Mesodermal cell (in vitro differentiated cells): ENCODE results near the gene PAPSS1.
"Not testable (repeated sequence)": the region's sequence is repeated elsewhere in the genome, so short reads cannot be mapped to it uniquely, and the experiment has no call there.

ENCODE experiments used
- H3K27ac ChIP-seq: 2 replicates; pipeline ENCODE4 v1.7.0; 2013; ENCODE audit warnings: mild to moderate bottlenecking, low read depth, low read length, moderate library complexity; ENCODE audit not compliant: severe bottlenecking
- H3K36me3 ChIP-seq: 2 replicates; pipeline ENCODE4 v1.7.1; 2013; ENCODE audit warnings: mild to moderate bottlenecking, low read length, moderate library complexity; ENCODE audit not compliant: control insufficient read depth, insufficient read depth
- H3K4me1 ChIP-seq: one replicate; pipeline ENCODE4 v1.7.1; 2013; ENCODE audit warnings: mild to moderate bottlenecking, low read length; ENCODE audit not compliant: insufficient read depth, control insufficient read depth, poor library complexity, severe bottlenecking
- H3K4me3 ChIP-seq: 2 replicates; pipeline ENCODE4 v1.7.0; 2013; ENCODE audit warnings: low read length, control low read depth, mild to moderate bottlenecking; ENCODE audit not compliant: insufficient read depth, poor library complexity, severe bottlenecking; ENCODE audit errors: extremely low read depth
- H3K9me3 ChIP-seq: 2 replicates; pipeline ENCODE4 v1.7.1; 2013; ENCODE audit warnings: mild to moderate bottlenecking, low read length, moderate library complexity; ENCODE audit not compliant: control insufficient read depth
- WGBS, 2 experiments: methylation state at CpG; one replicate each; pipeline ENCODE4 v1.1.5; 2013; ENCODE audit warnings: missing lambda C conversion rate in 2 of 2; ENCODE audit not compliant: insufficient coverage in 2 of 2; 5-methylcytosine and 5-hydroxymethylcytosine counted together

The PAPSS1 gene

GRCh38 chr4:107742791-107743190 is 22.8 kb upstream of the PAPSS1 start:
- 100% methylated on average over 1 of the region's 1 CpG; no CpG with 5 or more reads in 1 of the 2 experiments for WGBS, 2 experiments
- no peaks in the 10 kb centered on the region for H3K9me3 ChIP-seq
- no peaks in the 10 kb centered on the region for H3K36me3 ChIP-seq
- no peak overlapping the region for H3K27ac ChIP-seq
- no peaks in the 10 kb centered on the region for H3K4me1 ChIP-seq
- no peak overlapping the region for H3K4me3 ChIP-seq

DNA sequence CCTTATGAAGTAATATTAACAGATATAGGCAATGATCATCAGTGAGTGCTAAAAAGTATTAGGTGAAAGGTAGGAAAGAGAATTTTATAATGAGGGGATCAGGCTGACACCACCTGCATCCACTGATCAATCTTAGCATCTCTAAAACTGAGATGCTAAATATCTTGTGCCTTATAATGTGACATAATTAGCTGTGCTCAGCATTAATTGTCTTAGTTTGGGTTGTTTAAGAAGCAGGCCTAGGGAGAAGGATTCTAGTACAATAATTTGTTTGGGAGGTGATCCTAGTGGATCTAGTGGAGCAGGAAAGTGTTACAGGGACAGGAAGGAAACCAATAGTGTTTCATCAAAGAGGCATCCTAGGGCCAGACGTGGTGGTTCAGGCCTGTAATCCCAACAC is 22.2 kb upstream of the PAPSS1 start:
- Histone ChIP-seq H3K4me3 (no peak overlapping the region), H3K27ac (no peak overlapping the region)
- WGBS, 2 experiments = 83 to 100% methylated on average over 1 of the region's 1 CpG

DNA sequence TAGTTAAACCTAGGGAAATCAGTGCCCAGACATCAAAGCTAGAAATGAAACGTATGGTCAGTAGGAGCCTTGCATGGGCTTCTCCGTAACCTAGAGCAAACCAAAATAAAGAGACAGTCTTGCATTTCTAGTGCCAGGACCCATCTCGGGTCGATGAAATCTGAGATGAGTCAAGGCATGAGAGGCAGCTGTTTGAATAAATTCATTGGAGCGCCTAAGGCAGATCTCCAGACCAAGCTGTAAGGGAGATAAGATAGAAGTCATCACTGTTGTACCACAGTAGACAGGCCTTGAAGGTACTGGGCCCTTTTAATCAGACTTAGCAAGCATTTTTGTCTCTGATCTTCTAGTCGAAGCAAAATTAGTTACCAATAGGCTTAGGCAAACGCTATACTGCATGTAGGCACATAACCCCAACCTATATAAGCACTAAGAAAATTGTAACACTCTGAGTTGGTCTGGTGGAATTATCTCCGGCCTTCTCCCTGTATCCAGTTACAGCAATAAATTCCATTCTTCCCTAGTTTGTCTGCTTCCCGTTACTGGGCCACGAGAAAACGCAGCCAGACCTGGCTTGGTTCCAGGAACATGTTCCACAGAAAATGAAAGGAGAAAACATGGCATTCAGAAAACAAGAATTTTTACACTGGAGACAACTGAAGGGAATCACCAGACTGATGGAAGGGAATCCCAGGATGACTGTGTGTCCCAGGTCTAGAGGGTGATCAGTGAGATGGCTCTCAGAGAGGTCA is 21.1 kb upstream of the PAPSS1 start:
- Histone ChIP-seq H3K27ac (peak overlapping the region; percentile 60), H3K36me3 (no peaks in the 10 kb centered on the region), H3K4me1 (no peaks in the 10 kb centered on the region), H3K4me3 (no peak overlapping the region), H3K9me3 (no peaks in the 10 kb centered on the region)
- WGBS, 2 experiments = 89 to 96% methylated on average over 8 to 11 of the region's 11 CpGs

More for the DNA sequence above, 22.2 kb upstream of the PAPSS1 start:
- H3K9me3 ChIP-seq = no peaks in the 10 kb centered on the region
- no peaks in the 10 kb centered on the region for H3K36me3 ChIP-seq
- H3K4me1 ChIP-seq = no peaks in the 10 kb centered on the region

GRCh38 chr4:107740381-107740780 is 20.3 kb upstream of the PAPSS1 start:
- no peaks in the 10 kb centered on the region for H3K36me3 ChIP-seq
- WGBS, 2 experiments = 58 to 77% methylated on average over 2 to 3 of the region's 3 CpGs
- H3K4me3 ChIP-seq = no peak overlapping the region
- H3K27ac ChIP-seq = peak overlapping the region; percentile 60
- no peaks in the 10 kb centered on the region for H3K4me1 ChIP-seq
- H3K9me3 ChIP-seq = no peaks in the 10 kb centered on the region

DNA sequence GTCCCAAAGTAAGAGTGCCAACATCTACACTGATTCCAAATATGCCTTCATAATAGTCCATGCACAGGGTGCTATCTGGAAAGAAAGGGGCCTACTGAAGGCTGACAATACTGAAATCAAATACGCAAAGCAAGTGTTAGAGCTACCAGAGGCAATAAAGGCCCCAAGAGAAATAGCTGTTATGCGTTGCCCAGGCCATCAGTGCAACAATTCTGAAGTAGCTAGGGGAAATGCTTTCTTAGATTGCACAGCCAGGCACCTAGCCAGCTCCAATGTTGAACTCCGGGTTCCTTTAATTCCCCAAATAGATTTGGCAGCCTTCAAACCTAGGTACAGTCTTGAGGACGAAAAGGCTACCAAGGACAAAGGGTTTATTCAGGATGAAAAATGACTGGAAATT is 17.4 kb upstream of the PAPSS1 start:
- H3K4me3 ChIP-seq = no peak overlapping the region
- H3K9me3 ChIP-seq = no peaks in the 10 kb centered on the region
- no peak overlapping the region for H3K27ac ChIP-seq
- no peaks in the 10 kb centered on the region for H3K4me1 ChIP-seq
- no peaks in the 10 kb centered on the region for H3K36me3 ChIP-seq
- WGBS, 2 experiments = 91 to 92% methylated on average over 3 of the region's 4 CpGs

DNA sequence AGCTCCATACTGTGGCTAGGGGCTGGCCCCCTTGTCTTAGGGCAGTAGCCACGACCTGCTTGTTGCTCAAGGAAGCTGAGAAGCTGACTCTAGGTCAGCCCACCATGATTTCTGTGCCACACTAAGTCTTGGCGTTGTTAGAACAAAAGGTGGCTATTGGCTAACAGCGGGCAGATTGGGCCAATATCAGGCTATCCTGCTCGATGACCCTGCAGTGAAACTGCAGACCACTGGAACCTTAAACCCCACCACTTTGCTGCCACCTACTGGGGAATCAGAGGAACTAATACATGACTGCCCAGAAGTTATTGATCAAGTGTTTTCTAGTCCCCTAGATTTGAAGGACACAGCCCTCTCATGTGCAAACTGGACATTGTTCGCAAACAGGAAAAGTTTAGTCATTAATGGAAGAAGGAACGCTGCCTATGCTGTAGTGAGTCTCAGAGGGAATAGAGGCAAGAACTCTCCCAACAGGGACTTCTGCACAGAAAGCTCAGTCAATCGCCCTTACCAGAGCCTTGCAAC is 17.0 kb upstream of the PAPSS1 start:
- 37 to 75% methylated on average over 4 to 5 of the region's 7 CpGs for WGBS, 2 experiments
- Histone ChIP-seq H3K9me3 (no peaks in the 10 kb centered on the region), H3K36me3 (no peaks in the 10 kb centered on the region), H3K27ac (no peak overlapping the region), H3K4me3 (no peak overlapping the region), H3K4me1 (no peaks in the 10 kb centered on the region)

GRCh38 chr4:107736037-107736436 is 16.0 kb upstream of the PAPSS1 start:
- 93 to 100% methylated on average over 1 to 3 of the region's 3 CpGs for WGBS, 2 experiments

GRCh38 chr4:107734120-107734519 is 14.1 kb upstream of the PAPSS1 start:
- H3K4me3 ChIP-seq = no peak overlapping the region
- H3K9me3 ChIP-seq = no peaks in the 10 kb centered on the region
- no peaks in the 10 kb centered on the region for H3K36me3 ChIP-seq
- H3K27ac ChIP-seq = peak overlapping the region; percentile 76
- WGBS, 2 experiments = 43 to 60% methylated on average over 1 of the region's 3 CpGs
- no peaks in the 10 kb centered on the region for H3K4me1 ChIP-seq

More at GRCh38 chr4:107736037-107736436, 16.0 kb upstream of the PAPSS1 start:
- no peak overlapping the region for H3K4me3 ChIP-seq
- H3K4me1 ChIP-seq = no peaks in the 10 kb centered on the region
- H3K9me3 ChIP-seq = no peaks in the 10 kb centered on the region
- H3K27ac ChIP-seq = no peak overlapping the region
- no peaks in the 10 kb centered on the region for H3K36me3 ChIP-seq

DNA sequence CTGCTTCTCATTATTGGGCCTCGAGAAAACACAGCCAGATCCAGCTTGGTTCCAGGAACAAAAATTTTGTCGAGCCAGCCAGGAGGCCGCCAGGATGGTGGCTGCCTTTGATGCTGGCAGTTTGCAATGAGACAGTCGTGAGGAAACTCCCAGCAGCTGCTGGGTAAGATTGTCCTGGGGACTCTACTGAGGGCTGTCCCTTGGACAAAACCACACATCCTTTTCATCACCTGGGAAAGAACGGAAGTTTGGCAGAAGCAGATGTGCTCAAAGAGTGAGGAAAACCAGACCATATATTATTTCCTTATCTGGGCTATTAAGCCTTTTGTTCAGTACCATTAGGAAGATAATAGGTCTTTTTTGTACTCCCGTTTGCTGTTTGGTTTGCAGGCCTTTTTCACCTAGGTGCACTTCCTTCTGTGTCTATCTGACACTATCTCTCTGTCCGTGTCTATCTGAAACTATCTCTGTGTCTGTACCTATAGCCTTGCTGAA is 13.4 kb upstream of the PAPSS1 start:
- 61 to 88% methylated on average over 4 to 5 of the region's 7 CpGs for WGBS, 2 experiments
- Histone ChIP-seq H3K27ac (peak overlapping the region; percentile 76), H3K4me3 (no peak overlapping the region), H3K9me3 (no peaks in the 10 kb centered on the region), H3K4me1 (no peaks in the 10 kb centered on the region), H3K36me3 (no peaks in the 10 kb centered on the region)

DNA sequence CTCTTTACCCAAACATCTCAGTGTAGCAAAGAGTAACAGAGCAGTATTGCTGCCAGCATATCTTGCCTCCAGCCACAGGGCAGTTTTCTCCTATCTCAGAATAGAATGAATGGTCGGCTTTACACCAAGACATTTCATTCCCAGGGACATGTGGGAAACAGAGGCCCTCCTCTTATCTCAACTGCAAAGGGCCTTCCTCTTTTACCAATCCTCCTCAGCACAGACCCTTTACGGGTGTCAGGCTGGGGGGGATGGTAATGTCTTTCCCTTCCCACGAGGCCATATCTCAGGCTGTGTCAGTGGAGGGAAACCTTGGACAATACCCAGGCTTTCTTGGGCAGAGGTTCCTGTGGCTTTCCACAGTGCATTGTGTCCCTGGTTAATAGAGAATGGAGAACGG is 9.0 kb upstream of the PAPSS1 start:
- not testable (repeated sequence) for H3K36me3 ChIP-seq, H3K9me3 ChIP-seq, H3K27ac ChIP-seq, H3K4me1 ChIP-seq, H3K4me3 ChIP-seq
- WGBS, 2 experiments = 83% methylated on average over 1 of the region's 4 CpGs; no CpG with 5 or more reads in 1 of the 2 experiments
